Subcutaneous abdominal adipose tissue (tissue), 5 donors: ENCODE data around the gene LRRC25.

Source experiments
- H3K27ac ChIP-seq: one replicate; pipeline ENCODE4 v1.7.0; 2013; ENCODE audit warnings: low read depth, mild to moderate bottlenecking, inconsistent platforms, low read length, moderate library complexity
- H3K27me3 ChIP-seq, 5 donors: one replicate each; pipeline ENCODE4 v1.7.0; 2013; ENCODE audit warnings: low read length in 5 of 5, inconsistent platforms in 1 of 5; ENCODE audit not compliant: control insufficient read depth in 5 of 5, insufficient read depth in 4 of 5
- H3K36me3 ChIP-seq, 5 donors: one replicate each; pipeline ENCODE4 v1.7.0; 2013; ENCODE audit warnings: low read length in 5 of 5; ENCODE audit not compliant: control insufficient read depth in 5 of 5, insufficient read depth in 5 of 5
- H3K4me1 ChIP-seq, 5 donors: one replicate each; pipeline ENCODE4 v1.7.0; 2013; ENCODE audit warnings: low read length in 5 of 5, mild to moderate bottlenecking in 3 of 5, moderate library complexity in 1 of 5; ENCODE audit not compliant: control insufficient read depth in 5 of 5, insufficient read depth in 5 of 5
- H3K4me3 ChIP-seq, 5 donors: one replicate each; pipeline ENCODE4 v1.7.0; 2013; ENCODE audit warnings: low read length in 5 of 5, low read depth in 1 of 5
- H3K9ac ChIP-seq, 5 donors: one replicate each; pipeline ENCODE4 v1.7.0; 2013; ENCODE audit warnings: low read length in 5 of 5, mild to moderate bottlenecking in 4 of 5, moderate library complexity in 3 of 5
- H3K9me3 ChIP-seq, 5 donors: one replicate each; pipeline ENCODE4 v1.7.0; 2013; ENCODE audit warnings: low read length in 5 of 5; ENCODE audit not compliant: control insufficient read depth in 5 of 5
- donor health status: healthy.
- donor health status: healthy.
- donor health status: healthy.
- donor health status: healthy.
- donor health status: healthy.

Gene LRRC25

DNA sequence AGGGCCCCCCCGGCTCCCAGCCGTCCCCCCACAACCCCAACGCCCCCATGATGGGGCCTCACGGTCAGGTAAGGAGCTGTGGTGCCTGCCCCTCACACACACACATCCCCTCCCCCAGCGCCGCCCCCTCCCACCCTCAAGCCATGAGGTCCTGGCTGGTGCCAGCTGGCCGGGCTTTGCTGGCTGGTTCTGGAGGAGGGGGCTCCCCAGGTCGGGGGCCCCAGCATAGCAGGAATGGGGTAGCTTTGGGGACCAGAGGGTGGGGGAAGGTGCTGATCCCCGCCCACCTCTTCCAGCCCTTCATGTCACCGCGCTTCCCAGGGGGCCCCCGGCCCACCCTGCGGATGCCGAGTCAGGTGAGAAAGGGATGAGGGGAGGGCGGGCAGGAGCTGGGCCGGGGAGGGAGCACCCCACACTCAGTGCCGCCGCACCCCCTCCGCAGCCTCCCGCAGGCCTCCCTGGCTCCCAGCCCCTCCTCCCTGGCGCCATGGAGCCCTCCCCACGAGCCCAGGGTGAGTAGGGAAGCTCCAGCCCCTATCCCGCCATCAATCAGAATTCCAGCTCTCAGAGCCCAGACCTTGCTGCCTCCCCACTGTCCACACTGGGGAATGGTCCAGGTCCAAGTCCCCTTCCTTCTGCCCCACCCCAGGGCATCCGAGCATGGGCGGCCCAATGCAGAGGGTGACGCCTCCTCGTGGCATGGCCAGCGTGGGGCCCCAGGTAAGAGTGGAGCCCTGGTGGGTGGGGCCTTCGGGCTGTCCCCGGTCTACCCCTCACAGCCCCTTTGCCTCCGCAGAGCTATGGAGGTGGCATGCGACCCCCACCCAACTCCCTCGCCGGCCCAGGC is 34.2 kb upstream of the LRRC25 start:
- Histone ChIP-seq H3K9ac (no peak overlapping the region), H3K9me3 (no peaks in the 10 kb centered on the region), H3K27ac (no peak overlapping the region), H3K36me3 (peaks cover 0 to 29% (median 13%) of the 10 kb centered on the region in 5 donors), H3K4me3 (no peak overlapping the region), H3K27me3 (peaks cover 0 to 4% (median 0%) of the 10 kb centered on the region in 5 donors), H3K4me1 (peaks cover 0 to 30% (median 11%) of the 10 kb centered on the region in 5 donors)

DNA sequence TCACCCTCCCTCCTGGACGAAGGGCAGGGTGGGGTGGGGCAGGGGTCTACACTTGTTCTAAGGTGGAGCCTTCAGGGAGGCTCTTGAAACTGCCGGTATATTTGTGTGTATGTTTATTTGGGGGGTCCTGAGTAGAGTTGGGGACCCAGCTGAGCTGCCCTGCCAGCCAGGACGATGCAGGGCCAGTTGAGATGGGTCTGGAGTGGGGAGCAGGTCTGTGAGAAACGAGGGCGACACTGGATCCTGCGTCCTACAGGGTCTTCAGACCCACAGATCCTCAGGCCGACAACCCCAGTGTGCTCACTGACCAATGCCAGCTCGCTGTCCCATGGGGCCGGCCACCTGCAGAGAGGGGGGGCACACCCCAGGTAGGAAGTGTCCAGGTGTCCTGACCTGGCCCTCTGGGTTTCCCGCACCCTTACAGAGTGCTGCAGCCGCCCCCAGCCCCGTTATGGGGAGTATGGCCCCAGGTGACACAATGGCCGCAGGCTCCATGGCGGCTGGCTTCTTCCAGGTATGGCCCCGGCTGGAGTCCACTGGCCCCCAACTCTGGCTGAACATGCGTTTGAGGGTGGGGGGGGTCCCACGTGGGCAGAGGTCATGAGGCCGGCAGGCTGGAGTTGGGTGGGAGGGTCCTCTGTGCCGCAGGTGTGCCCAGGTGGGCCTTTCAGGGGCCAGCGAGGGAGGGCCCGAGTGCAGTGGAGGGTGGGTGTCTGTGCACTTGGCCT is 33.2 kb upstream of the LRRC25 start:
- peaks cover 0 to 34% (median 14%) of the 10 kb centered on the region in 5 donors for H3K4me1 ChIP-seq
- H3K27me3 ChIP-seq, result peaks cover 0 to 4% (median 0%) of the 10 kb centered on the region in 5 donors
- no peak overlapping the region for H3K9ac ChIP-seq
- H3K36me3 ChIP-seq, result peaks cover 0 to 29% (median 9%) of the 10 kb centered on the region in 5 donors
- no peak overlapping the region for H3K4me3 ChIP-seq
- H3K9me3 ChIP-seq, result no peaks in the 10 kb centered on the region
- no peak overlapping the region for H3K27ac ChIP-seq

DNA sequence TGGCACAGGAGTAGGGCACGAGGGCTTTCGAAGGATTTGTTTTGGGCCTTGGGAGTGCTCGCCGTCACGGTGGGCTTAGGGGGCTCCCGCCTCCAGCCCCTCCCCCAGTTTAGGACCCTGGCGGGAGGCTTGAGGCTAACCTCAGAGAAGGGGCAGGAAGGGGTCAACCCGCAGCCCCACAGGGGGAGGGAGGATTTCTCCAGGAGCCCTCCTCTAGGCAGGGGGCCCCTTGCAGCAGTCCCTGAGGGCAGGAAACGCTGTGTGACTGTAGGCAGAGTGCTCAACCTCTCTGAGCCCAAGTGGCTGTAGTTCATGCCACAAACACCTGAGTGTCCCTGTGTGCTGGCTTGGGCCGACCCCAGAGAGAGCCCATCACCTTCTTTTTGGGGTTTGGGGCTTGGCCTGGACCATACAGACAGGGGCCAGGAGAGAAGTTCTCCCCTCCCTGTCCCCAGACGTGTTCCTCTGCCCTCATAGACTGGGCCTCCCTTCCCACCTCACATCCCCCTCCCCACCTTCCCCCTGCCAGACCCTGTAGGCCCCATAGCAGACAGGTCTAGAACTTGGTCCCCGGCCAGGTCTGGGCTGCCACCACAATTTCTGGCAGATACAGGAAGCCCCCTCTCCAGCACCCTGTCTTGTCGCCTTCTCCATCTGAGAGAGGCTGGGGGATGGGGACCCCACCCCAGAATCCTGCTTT is 32.4 kb upstream of the LRRC25 start:
- Histone ChIP-seq H3K27me3 (peaks cover 0 to 4% (median 0%) of the 10 kb centered on the region in 5 donors), H3K4me1 (peaks cover 0 to 39% (median 19%) of the 10 kb centered on the region in 5 donors), H3K9me3 (no peaks in the 10 kb centered on the region), H3K4me3 (no peak overlapping the region), H3K36me3 (peaks cover 0 to 23% (median 9%) of the 10 kb centered on the region in 5 donors), H3K27ac (no peak overlapping the region), H3K9ac (no peak overlapping the region)

DNA sequence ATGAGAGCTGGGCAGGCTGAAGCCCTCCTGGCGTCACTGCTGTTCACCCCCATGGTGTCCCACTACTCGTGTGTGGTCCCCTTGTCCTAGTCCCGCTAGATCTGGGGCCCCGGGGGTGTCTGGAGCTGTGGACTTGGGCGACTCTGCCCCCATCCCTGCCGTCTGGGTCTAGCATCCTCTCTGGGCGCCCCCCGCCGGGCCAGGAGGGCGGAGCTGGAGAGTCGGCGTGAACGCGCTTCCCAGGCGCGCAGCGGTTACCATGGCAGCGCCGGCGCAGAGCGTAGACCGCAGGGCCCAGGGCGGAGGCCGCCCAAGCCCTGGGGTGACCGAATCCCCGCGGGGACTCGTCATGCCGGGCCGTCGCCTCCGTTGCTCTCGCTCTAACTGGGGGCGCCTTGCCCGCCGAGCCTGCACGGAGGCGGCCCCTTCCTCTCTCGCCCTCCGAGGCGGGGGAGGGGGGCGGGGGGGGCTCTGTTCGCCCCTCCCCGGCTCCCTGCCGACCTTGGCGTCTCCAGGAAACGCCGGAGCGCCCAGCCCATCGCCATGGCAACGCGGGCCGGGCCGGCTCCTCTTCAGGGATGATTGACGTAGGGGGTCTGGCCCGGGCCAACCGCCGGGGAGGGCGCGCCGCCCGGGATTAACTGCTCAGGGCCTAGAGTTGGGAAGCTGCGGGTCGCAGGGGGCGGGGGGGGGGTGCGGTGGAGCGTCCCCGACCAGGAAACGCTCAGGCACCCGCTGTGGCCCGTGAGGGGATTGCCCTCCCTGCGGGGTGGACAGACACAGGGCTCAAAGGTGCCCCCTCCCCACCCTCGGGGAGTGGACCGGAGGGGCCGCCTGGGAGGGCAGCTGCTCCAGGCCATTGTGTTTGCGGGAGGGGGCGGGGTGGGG is 31.6 kb upstream of the LRRC25 start:
- H3K27me3 ChIP-seq, result peaks cover 0 to 4% (median 0%) of the 10 kb centered on the region in 5 donors
- peaks cover 0 to 39% (median 19%) of the 10 kb centered on the region in 5 donors for H3K4me1 ChIP-seq
- H3K4me3 ChIP-seq, result no peak overlapping the region
- no peak overlapping the region for H3K9ac ChIP-seq
- peaks cover 0 to 18% (median 9%) of the 10 kb centered on the region in 5 donors for H3K36me3 ChIP-seq
- no peaks in the 10 kb centered on the region for H3K9me3 ChIP-seq
- H3K27ac ChIP-seq, result no peak overlapping the region

DNA sequence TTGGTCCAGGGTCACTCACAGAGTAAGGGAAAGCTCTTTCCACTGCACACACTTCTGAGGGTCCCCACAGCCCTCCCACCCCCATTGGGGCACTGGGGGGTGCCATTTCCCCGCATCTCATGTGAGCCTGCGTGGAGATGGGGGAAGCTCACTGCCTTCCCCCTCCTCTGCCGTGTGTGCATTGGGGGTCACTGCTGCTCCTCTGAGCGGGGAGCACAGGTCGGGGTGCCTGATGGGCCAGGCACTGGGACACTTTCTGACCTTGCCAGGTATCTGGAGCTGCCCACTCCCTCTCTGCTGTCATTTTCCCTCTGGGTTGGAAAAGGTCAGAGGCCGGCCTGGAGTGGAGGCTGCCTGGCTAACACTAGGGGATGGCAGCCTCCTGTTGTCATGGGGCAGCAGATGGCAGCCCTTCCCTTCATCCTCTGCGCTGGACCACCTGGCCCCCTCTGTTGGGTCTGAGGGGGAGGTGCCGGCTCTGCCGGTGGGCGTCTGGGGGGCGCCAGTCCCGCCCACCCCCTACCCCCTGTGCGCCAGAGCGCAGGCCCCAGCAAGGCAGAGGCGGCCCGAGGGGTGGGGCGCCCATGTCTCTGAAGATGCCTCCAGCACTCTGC is 30.9 kb upstream of the LRRC25 start:
- Histone ChIP-seq H3K27me3 (peaks cover 0 to 4% (median 0%) of the 10 kb centered on the region in 5 donors), H3K4me1 (peaks cover 0 to 42% (median 23%) of the 10 kb centered on the region in 5 donors), H3K36me3 (peaks cover 0 to 18% (median 9%) of the 10 kb centered on the region in 5 donors), H3K9ac (no peak overlapping the region), H3K27ac (no peak overlapping the region), H3K9me3 (no peaks in the 10 kb centered on the region), H3K4me3 (no peak overlapping the region)

DNA sequence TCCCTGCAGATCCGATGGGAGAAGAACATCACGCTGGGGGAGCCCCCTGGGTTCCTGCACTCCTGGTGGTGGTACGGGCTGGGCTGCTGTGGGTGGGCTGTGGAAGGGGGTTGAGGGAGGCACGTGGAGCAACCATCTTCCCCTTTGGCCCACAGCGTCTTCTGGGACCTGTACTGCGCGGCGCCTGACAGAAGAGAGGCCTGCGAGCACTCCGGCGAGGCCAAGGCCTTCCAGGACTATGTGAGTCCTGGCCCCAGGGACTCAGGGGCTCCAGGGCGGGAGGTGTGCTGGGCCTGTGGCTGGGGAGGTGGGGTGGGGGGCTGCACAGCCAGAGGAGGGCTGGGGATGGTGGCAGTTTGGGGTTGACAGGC is 30.3 kb upstream of the LRRC25 start:
- no peak overlapping the region for H3K9ac ChIP-seq
- H3K4me1 ChIP-seq, result peaks cover 0 to 42% (median 18%) of the 10 kb centered on the region in 5 donors
- peaks cover 0 to 18% (median 9%) of the 10 kb centered on the region in 5 donors for H3K36me3 ChIP-seq
- H3K9me3 ChIP-seq, result no peaks in the 10 kb centered on the region
- H3K4me3 ChIP-seq, result no peak overlapping the region
- no peak overlapping the region for H3K27ac ChIP-seq
- H3K27me3 ChIP-seq, result no peaks in the 10 kb centered on the region

DNA sequence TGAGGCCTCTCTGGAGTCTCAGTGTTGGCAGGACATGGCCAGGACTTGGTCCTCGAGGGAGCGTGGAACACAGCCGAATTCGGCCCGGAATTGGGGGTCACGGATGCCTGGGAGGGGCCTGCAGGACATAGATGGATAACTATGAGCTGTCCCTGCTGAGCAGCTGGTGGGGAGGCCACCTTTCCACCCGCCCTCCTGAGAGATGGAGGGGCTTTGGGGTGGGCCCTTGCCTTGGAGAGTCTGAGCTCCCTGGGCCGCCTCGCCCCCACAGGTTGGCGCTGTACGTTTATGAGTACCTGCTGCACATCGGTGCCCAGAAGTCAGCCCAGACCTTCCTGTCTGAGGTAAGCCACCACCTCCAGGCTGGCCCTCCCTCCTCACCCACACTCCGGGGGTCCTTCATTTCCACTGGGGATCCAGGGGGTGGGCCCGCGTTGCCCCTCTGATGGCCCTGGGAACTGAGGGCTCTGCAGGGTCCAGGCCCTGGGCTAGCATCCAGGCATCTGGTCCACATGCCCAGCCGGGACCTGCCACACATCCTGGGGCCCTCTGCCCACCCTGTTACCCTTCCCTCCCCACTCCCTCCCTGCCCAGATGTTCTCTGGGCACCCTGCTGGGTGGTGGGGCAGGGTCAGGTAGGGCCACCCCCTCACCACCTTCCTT is 29.8 kb upstream of the LRRC25 start:
- Histone ChIP-seq H3K36me3 (peaks cover 0 to 18% (median 9%) of the 10 kb centered on the region in 5 donors), H3K4me3 (no peak overlapping the region), H3K27ac (no peak overlapping the region), H3K9me3 (no peaks in the 10 kb centered on the region), H3K9ac (no peak overlapping the region), H3K27me3 (no peaks in the 10 kb centered on the region), H3K4me1 (peaks cover 0 to 46% (median 23%) of the 10 kb centered on the region in 5 donors)

DNA sequence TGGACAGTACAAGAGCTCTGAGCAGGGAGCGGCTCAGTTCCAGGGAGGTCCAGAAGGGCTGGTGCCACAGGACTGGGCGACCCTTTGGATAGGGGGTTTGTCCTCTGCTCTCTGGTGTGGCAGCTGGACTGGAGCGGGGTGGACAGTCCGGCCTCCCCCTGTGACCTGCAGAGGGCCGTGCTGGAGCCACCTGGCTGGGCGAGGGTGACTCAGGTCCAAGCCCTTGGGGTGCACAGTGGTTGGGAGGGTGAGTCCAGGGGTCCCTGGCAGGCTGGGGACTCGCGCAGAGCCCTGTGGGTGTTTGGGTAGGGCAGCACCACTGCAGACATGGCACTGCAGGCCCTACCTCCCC is 29.0 kb upstream of the LRRC25 start:
- Histone ChIP-seq H3K36me3 (peaks cover 0 to 18% (median 6%) of the 10 kb centered on the region in 5 donors), H3K27me3 (no peaks in the 10 kb centered on the region), H3K9ac (no peak overlapping the region), H3K9me3 (no peaks in the 10 kb centered on the region), H3K27ac (peak overlapping the region; percentile 24), H3K4me3 (no peak overlapping the region), H3K4me1 (peaks cover 0 to 51% (median 27%) of the 10 kb centered on the region in 5 donors)
